ENCODE measurements around the gene DHRS7B.

DNA sequence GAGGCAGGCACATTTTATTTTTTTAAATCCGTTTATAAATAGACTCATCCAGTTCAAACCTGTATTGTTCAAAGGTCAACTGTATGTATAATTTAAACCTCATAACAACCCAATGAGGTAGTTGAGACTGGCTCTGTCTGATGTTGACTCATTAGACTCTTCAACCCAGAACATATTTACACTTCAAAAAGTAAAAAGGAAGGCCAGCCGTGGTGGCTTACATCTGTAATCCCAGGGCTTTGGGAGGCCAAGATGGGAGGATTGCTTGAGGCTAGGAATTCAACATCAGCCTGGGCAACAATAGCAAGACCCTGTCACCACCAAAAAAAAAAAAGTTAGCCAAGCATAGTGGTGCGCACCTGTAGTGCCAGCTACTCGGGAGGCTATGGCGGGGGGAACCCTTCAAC, 32.5 kb upstream of the DHRS7B start:
- no peak for TF ChIP-seq FOXA1 (IDR thresholded peaks at IDR 0.05)
- TF ChIP-seq FOXM1 (IDR thresholded peaks at IDR 0.05; ENCODE audit: borderline replicate concordance): no peak
- TF ChIP-seq SUZ12 (IDR thresholded peaks at IDR 0.05): no peak
- no peak for TF ChIP-seq SP1 (IDR thresholded peaks at IDR 0.05)
- TF ChIP-seq ARNT (IDR thresholded peaks at IDR 0.05): no peak
- TF ChIP-seq L3MBTL2 (conservative IDR thresholded peaks at IDR 0.05): no peak
- no peak for TF ChIP-seq ELF4 (IDR thresholded peaks at IDR 0.05)

Data from HEK293T (cell line).